Panc1 (cell line): ENCODE measurements around the gene JAZF1.

ENCODE experiments used
- POLR2AphosphoS5 ChIP-seq: IDR thresholded peaks from 2 replicates; pipeline ENCODE4 v1.6.1; 2012; ENCODE audit warnings: mild to moderate bottlenecking, low read depth, low read length, moderate library complexity
- SIN3A ChIP-seq: IDR thresholded peaks from 2 replicates; pipeline ENCODE4 v1.6.1; 2012; ENCODE audit warnings: low read depth, mild to moderate bottlenecking, low read length, moderate library complexity, borderline replicate concordance; ENCODE audit not compliant: insufficient read depth
- TCF7L2 ChIP-seq: IDR thresholded peaks from 2 replicates; pipeline ENCODE4 v1.6.1; 2011; ENCODE audit warnings: mild to moderate bottlenecking, low read depth, low read length, inconsistent platforms
- TF ChIP-seq, protein P1 (sequence below): fragments of 450-650 bp; IDR thresholded peaks from 2 replicates; pipeline ENCODE4 v1.5.1; 2017; ENCODE audit warnings: mild to moderate bottlenecking
- TF ChIP-seq, protein P2 (sequence below), 2 experiments: IDR thresholded peaks; 2 replicates each; pipeline ENCODE4 v1.6.1; 2011 to 2012; ENCODE audit warnings: low read depth in 2 of 2, control low read depth in 1 of 2, low read length in 1 of 2, mild to moderate bottlenecking in 1 of 2, moderate library complexity in 1 of 2; ENCODE audit not compliant: insufficient read depth in 1 of 2

DNA sequence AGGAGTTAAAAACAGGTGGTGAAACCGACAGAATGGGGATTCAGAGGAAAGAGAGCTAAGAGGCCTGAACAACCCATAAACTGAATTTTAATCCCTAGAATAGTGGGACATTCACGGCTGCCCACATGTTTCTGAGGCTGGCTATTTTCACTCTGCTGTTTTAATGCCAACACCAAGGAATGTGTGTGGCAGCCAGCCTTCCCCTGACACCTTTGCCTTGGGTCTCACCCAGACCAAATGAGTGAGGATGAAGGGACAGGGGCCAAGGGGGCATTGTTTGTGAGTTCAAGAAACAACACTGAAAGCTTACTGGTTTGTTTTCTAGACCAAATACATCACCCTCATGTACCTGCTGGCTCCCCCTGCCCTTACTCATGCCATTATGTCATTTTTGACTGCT lies 164.3 kb downstream of the JAZF1 start:
- TF ChIP-seq, protein P1, sequence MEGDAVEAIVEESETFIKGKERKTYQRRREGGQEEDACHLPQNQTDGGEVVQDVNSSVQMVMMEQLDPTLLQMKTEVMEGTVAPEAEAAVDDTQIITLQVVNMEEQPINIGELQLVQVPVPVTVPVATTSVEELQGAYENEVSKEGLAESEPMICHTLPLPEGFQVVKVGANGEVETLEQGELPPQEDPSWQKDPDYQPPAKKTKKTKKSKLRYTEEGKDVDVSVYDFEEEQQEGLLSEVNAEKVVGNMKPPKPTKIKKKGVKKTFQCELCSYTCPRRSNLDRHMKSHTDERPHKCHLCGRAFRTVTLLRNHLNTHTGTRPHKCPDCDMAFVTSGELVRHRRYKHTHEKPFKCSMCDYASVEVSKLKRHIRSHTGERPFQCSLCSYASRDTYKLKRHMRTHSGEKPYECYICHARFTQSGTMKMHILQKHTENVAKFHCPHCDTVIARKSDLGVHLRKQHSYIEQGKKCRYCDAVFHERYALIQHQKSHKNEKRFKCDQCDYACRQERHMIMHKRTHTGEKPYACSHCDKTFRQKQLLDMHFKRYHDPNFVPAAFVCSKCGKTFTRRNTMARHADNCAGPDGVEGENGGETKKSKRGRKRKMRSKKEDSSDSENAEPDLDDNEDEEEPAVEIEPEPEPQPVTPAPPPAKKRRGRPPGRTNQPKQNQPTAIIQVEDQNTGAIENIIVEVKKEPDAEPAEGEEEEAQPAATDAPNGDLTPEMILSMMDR: no peak
- TF ChIP-seq, protein P2, sequence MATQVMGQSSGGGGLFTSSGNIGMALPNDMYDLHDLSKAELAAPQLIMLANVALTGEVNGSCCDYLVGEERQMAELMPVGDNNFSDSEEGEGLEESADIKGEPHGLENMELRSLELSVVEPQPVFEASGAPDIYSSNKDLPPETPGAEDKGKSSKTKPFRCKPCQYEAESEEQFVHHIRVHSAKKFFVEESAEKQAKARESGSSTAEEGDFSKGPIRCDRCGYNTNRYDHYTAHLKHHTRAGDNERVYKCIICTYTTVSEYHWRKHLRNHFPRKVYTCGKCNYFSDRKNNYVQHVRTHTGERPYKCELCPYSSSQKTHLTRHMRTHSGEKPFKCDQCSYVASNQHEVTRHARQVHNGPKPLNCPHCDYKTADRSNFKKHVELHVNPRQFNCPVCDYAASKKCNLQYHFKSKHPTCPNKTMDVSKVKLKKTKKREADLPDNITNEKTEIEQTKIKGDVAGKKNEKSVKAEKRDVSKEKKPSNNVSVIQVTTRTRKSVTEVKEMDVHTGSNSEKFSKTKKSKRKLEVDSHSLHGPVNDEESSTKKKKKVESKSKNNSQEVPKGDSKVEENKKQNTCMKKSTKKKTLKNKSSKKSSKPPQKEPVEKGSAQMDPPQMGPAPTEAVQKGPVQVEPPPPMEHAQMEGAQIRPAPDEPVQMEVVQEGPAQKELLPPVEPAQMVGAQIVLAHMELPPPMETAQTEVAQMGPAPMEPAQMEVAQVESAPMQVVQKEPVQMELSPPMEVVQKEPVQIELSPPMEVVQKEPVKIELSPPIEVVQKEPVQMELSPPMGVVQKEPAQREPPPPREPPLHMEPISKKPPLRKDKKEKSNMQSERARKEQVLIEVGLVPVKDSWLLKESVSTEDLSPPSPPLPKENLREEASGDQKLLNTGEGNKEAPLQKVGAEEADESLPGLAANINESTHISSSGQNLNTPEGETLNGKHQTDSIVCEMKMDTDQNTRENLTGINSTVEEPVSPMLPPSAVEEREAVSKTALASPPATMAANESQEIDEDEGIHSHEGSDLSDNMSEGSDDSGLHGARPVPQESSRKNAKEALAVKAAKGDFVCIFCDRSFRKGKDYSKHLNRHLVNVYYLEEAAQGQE (IDR thresholded peaks at IDR 0.05; ENCODE audit: insufficient read depth in 1 of 2, low read depth in 2 of 2, low read length in 1 of 2): no peak
- TF ChIP-seq POLR2AphosphoS5: no peak
- TF ChIP-seq SIN3A: no peak
- no peak for TF ChIP-seq TCF7L2
